ENCODE results near the gene L3HYPDH. TPM values are rescaled to one million over a fixed set of nuclear protein-coding genes. Genes with fewer than 3 reads are reported as not detected.

Gene L3HYPDH
- 10 to 100 TPM; 56.5 to 74.4 (median 70.9) TPM for total RNA-seq

GRCh38 chr14:59483819-59484638, at the start of gene L3HYPDH, which contains the start of gene JKAMP:
Gene L3HYPDH (minus strand): TSS chr14:59484408. CDS start chr14:59484316, 92 bp downstream.
Gene JKAMP (plus strand): TSS chr14:59484517. CDS start chr14:59484590, 73 bp downstream.
- TF ChIP-seq POLR2AphosphoS5 (IDR thresholded peaks at IDR 0.05) (peak; percentile 61 to 77 (median 76)), POLR2A (IDR thresholded peaks at IDR 0.05) (peak; percentile 68)
- TF ChIP-seq, protein P1, sequence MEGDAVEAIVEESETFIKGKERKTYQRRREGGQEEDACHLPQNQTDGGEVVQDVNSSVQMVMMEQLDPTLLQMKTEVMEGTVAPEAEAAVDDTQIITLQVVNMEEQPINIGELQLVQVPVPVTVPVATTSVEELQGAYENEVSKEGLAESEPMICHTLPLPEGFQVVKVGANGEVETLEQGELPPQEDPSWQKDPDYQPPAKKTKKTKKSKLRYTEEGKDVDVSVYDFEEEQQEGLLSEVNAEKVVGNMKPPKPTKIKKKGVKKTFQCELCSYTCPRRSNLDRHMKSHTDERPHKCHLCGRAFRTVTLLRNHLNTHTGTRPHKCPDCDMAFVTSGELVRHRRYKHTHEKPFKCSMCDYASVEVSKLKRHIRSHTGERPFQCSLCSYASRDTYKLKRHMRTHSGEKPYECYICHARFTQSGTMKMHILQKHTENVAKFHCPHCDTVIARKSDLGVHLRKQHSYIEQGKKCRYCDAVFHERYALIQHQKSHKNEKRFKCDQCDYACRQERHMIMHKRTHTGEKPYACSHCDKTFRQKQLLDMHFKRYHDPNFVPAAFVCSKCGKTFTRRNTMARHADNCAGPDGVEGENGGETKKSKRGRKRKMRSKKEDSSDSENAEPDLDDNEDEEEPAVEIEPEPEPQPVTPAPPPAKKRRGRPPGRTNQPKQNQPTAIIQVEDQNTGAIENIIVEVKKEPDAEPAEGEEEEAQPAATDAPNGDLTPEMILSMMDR (IDR thresholded peaks at IDR 0.05): peak; percentile 21 to 41 (median 35)
- Histone ChIP-seq H3K4me1 (peaks cover 4% of the 10 kb centered on the region in 2 donors), H3K4me3 (peak within 1 kb of the TSS; percentile 70 to 95 (median 89)), H3K27ac (peak within 1 kb of the TSS; percentile 90 to 96), H3K27me3 (no peaks in the 10 kb centered on the region), H3K9me3 (no peaks in the 10 kb centered on the region), H3K36me3 (no peaks in the 10 kb centered on the region)
- peak; percentile 90 to 95 for DNase-seq (ENCODE audit: low spot score in 2 of 2)
- intact Hi-C loops (cut with DNase I; ENCODE audit: low total_unique reads): no loop called here

DNA sequence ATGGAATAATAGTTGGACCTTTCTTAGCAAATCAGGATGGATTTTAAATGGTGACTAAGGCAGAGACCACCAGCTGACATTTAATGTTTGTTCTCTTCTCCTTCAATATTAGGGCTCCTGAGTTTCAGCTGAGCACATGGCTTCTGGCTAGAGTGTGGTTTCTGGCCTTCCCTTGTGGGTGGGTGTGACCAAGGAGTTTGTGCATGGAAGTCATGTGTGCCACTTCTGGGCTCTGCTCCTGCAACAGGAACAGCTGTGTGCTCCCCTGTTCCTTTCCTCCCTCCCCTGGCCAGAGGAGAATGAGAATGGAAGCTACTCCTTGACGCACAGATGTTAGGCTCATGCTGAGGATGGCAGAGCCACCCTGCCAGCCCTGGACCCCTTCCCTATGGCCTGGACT, 48.2 kb upstream of the L3HYPDH start:
- H3K36me3 ChIP-seq: no peaks in the 10 kb centered on the region
- no peak overlapping the region for H3K4me3 ChIP-seq
- no peak overlapping the region for H3K27ac ChIP-seq
- H3K4me1 ChIP-seq: no peaks in the 10 kb centered on the region
- DNase-seq (ENCODE audit: low spot score in 2 of 2): no peak
- intact Hi-C loops (cut with DNase I; ENCODE audit: low total_unique reads): no loop called here
- no peaks in the 10 kb centered on the region for H3K27me3 ChIP-seq
- peaks cover 0 to 9% of the 10 kb centered on the region in 2 donors for H3K9me3 ChIP-seq
- no peak for TF ChIP-seq POLR2AphosphoS5 (IDR thresholded peaks at IDR 0.05)
- TF ChIP-seq POLR2A (IDR thresholded peaks at IDR 0.05): no peak
- TF ChIP-seq, protein P1 (IDR thresholded peaks at IDR 0.05): no peak

GRCh38 chr14:59530349-59530748, 46.1 kb upstream of the L3HYPDH start:
- Histone ChIP-seq H3K9me3 (peaks cover 0 to 9% of the 10 kb centered on the region in 2 donors), H3K36me3 (no peaks in the 10 kb centered on the region), H3K27me3 (no peaks in the 10 kb centered on the region), H3K27ac (no peak overlapping the region), H3K4me1 (no peaks in the 10 kb centered on the region), H3K4me3 (no peak overlapping the region)
- intact Hi-C loops (cut with DNase I; ENCODE audit: low total_unique reads): no loop called here
- TF ChIP-seq POLR2A (IDR thresholded peaks at IDR 0.05) (no peak), POLR2AphosphoS5 (IDR thresholded peaks at IDR 0.05) (no peak)
- TF ChIP-seq, protein P1 (IDR thresholded peaks at IDR 0.05): no peak
- DNase-seq (ENCODE audit: low spot score in 2 of 2): no peak

GRCh38 chr14:59529189-59529588, 45.0 kb upstream of the L3HYPDH start:
- Histone ChIP-seq H3K27ac (no peak overlapping the region), H3K27me3 (no peaks in the 10 kb centered on the region), H3K36me3 (no peaks in the 10 kb centered on the region), H3K9me3 (peaks cover 0 to 9% of the 10 kb centered on the region in 2 donors), H3K4me1 (no peaks in the 10 kb centered on the region), H3K4me3 (no peak overlapping the region)
- intact Hi-C loops (cut with DNase I; ENCODE audit: low total_unique reads): no loop called here
- TF ChIP-seq, protein P1 (IDR thresholded peaks at IDR 0.05): no peak
- TF ChIP-seq POLR2AphosphoS5 (IDR thresholded peaks at IDR 0.05) (no peak), POLR2A (IDR thresholded peaks at IDR 0.05) (no peak)
- no peak for DNase-seq (ENCODE audit: low spot score in 2 of 2)

- no peak overlapping the region for H3K27ac ChIP-seq
- no peak overlapping the region for H3K4me3 ChIP-seq
- no peak for DNase-seq (ENCODE audit: low spot score in 2 of 2)
- H3K36me3 ChIP-seq: no peaks in the 10 kb centered on the region
- intact Hi-C loops (cut with DNase I; ENCODE audit: low total_unique reads): no loop called here
- TF ChIP-seq, protein P1 (IDR thresholded peaks at IDR 0.05): no peak
- TF ChIP-seq POLR2A (IDR thresholded peaks at IDR 0.05) (no peak), POLR2AphosphoS5 (IDR thresholded peaks at IDR 0.05) (no peak)
- no peaks in the 10 kb centered on the region for H3K4me1 ChIP-seq
- H3K27me3 ChIP-seq: no peaks in the 10 kb centered on the region
- H3K9me3 ChIP-seq: no peaks in the 10 kb centered on the region
Observed at GRCh38 chr14:59520224-59520623, 36.0 kb upstream of the L3HYPDH start.
